CD14-positive monocyte (primary cell): ENCODE results near the gene SLIT1. TPM values are rescaled to one million over a fixed set of nuclear protein-coding genes. Genes with fewer than 3 reads are reported as not detected.

ENCODE experiments used
- DNase-seq, 3 donors: peaks; one replicate each; pipeline ENCODE4 v3.0.0-alpha.2; 2011 to 2022
- H2AFZ ChIP-seq: 2 replicates; pipeline ENCODE4 v1.6.0; 2012; ENCODE audit warnings: mild to moderate bottlenecking, low read depth, low read length, inconsistent platforms; ENCODE audit not compliant: insufficient read depth, poor library complexity, severe bottlenecking
- H3K27ac ChIP-seq, 2 donors: 1 replicate in 1 of 2; 2 replicates in 1 of 2; pipeline ENCODE4 v1.5.1; 2012 to 2013; ENCODE audit warnings: low read length in 2 of 2, control low read depth in 1 of 2, inconsistent platforms in 1 of 2, low read depth in 1 of 2, mild to moderate bottlenecking in 1 of 2
- H3K27me3 ChIP-seq, 2 donors: one replicate each; pipeline versions ENCODE4 v1.6.0 to v1.6.1; 2011 to 2013; ENCODE audit warnings: low read length in 2 of 2; ENCODE audit not compliant: control insufficient read depth in 2 of 2, insufficient read depth in 2 of 2
- H3K36me3 ChIP-seq, 2 donors: replicated peaks in 1 of 2; 1 replicate in 1 of 2; 2 replicates in 1 of 2; pipeline versions ENCODE4 v1.5.1 to v1.6.1; 2012 to 2013; ENCODE audit warnings: low read length in 2 of 2, control low read depth in 1 of 2, inconsistent platforms in 1 of 2, mild to moderate bottlenecking in 1 of 2; ENCODE audit not compliant: insufficient read depth in 2 of 2, control insufficient read depth in 1 of 2
- H3K4me1 ChIP-seq, 2 donors: 1 replicate in 1 of 2; 2 replicates in 1 of 2; pipeline versions ENCODE4 v1.5.1 to v1.6.1; 2012 to 2013; ENCODE audit warnings: low read length in 2 of 2, control low read depth in 1 of 2, inconsistent platforms in 1 of 2, mild to moderate bottlenecking in 1 of 2, moderate library complexity in 1 of 2; ENCODE audit not compliant: insufficient read depth in 2 of 2, control insufficient read depth in 1 of 2
- H3K4me2 ChIP-seq: replicated peaks from 2 replicates; pipeline ENCODE3; 2012; ENCODE audit warnings: low read length, moderate library complexity, mild to moderate bottlenecking; ENCODE audit not compliant: poor library complexity, severe bottlenecking; ENCODE audit errors: extremely low read depth
- H3K4me3 ChIP-seq, 3 experiments: fragments of 200-600 bp in 1 of 3; sonication (generic) in 1 of 3; replicated peaks in 1 of 3; 1 replicate in 2 of 3; 2 replicates in 1 of 3; pipeline ENCODE4 v1.5.1; 2011 to 2013; ENCODE audit warnings: low read length in 3 of 3, mild to moderate bottlenecking in 3 of 3, control low read depth in 2 of 3, low read depth in 2 of 3, inconsistent platforms in 1 of 3, moderate library complexity in 1 of 3
- H3K79me2 ChIP-seq: 2 replicates; pipeline ENCODE4 v1.6.0; 2012; ENCODE audit warnings: mild to moderate bottlenecking, control low read depth, inconsistent platforms, low read length, moderate library complexity; ENCODE audit not compliant: insufficient read depth
- H3K9ac ChIP-seq: 2 replicates; pipeline ENCODE4 v1.6.0; 2017; ENCODE audit warnings: low read length, mild to moderate bottlenecking; ENCODE audit not compliant: insufficient read depth, poor library complexity, severe bottlenecking
- H3K9me3 ChIP-seq, 2 donors: replicated peaks in 1 of 2; 1 replicate in 1 of 2; 2 replicates in 1 of 2; pipeline versions ENCODE4 v1.5.1 to v1.6.1; 2012 to 2013; ENCODE audit warnings: low read length in 2 of 2, control low read depth in 1 of 2; ENCODE audit not compliant: control insufficient read depth in 1 of 2, insufficient read depth in 1 of 2
- H4K20me1 ChIP-seq: 2 replicates; pipeline ENCODE4 v1.6.0; 2012; ENCODE audit warnings: mild to moderate bottlenecking, low read length, control low read depth, moderate library complexity; ENCODE audit not compliant: insufficient read depth
- H3K27ac Mint-ChIP-seq, 7 donors: one replicate each; pipeline ENCODE4 v1.8.0; 2020; ENCODE audit warnings: mild to moderate bottlenecking in 7 of 7, mixed read lengths in 7 of 7, moderate library complexity in 6 of 7, inconsistent platforms in 2 of 7
- H3K27me3 Mint-ChIP-seq, 3 donors: one replicate each; pipeline ENCODE4 v1.8.0; 2021 to 2022; ENCODE audit warnings: low read depth in 3 of 3, mild to moderate bottlenecking in 3 of 3, mixed read lengths in 3 of 3, moderate library complexity in 3 of 3, inconsistent platforms in 1 of 3
- H3K36me3 Mint-ChIP-seq, 2 donors: one replicate each; pipeline ENCODE4 v1.8.0; 2020; ENCODE audit warnings: mixed read lengths in 2 of 2, inconsistent platforms in 1 of 2, mild to moderate bottlenecking in 1 of 2
- H3K4me1 Mint-ChIP-seq: one replicate; pipeline ENCODE4 v1.8.0; 2020; ENCODE audit warnings: mild to moderate bottlenecking, mixed read lengths
- H3K4me3 Mint-ChIP-seq, 2 donors: one replicate each; pipeline ENCODE4 v1.8.0; 2020; ENCODE audit warnings: mild to moderate bottlenecking in 2 of 2, mixed read lengths in 2 of 2, moderate library complexity in 1 of 2
- H3K9me3 Mint-ChIP-seq, 7 donors: one replicate each; pipeline ENCODE4 v1.8.0; 2020 to 2022; ENCODE audit warnings: mixed read lengths in 7 of 7, mild to moderate bottlenecking in 6 of 7, moderate library complexity in 6 of 7, inconsistent platforms in 2 of 7
- CTCF ChIP-seq: fragments of 200-600 bp; IDR thresholded peaks from one replicate; pipeline ENCODE4 v1.8.0; 2022; ENCODE audit warnings: antibody characterized with exemption, mild to moderate bottlenecking
- WGBS: methylation state at CpG from one replicate; pipeline ENCODE4 v1.1.5; 2013; ENCODE audit warnings: missing lambda C conversion rate; ENCODE audit not compliant: insufficient coverage; 5-methylcytosine and 5-hydroxymethylcytosine counted together
- intact Hi-C, 2 donors: fragments of 100-400 bp; cut with micrococcal nuclease; formaldehyde crosslinking; loops; one replicate each; pipeline versions ENCODE4 v1.15.0 to v1.15.1; 2023
- polyA plus RNA-seq, 3 donors: library from polyadenylated mRNA; depleted of rRNA in 1 of 3; unstranded in 2 of 3; stranded (reverse) in 1 of 3; fragments of 300-500 nt in 2 of 3; fragments of >200 nt in 1 of 3; fragmentation: Illumina TruSeq in 2 of 3; gene quantifications; 1 replicate in 2 of 3; 2 replicates in 1 of 3; pipeline ENCODE4 v1.2.3, GENCODE V29; 2012 to 2021

The SLIT1 gene
- polyA plus RNA-seq, 3 donors = 0.05 to 0.81 (median 0.16) TPM

GRCh38 chr10:97032624-97033023 is 153.1 kb downstream of the SLIT1 start:
- Mint-ChIP-seq H3K36me3 (no peaks in the 10 kb centered on the region), H3K27me3 (peaks cover 3 to 6% (median 6%) of the 10 kb centered on the region in 3 donors), H3K27ac (no peak overlapping the region), H3K9me3 (no peaks in the 10 kb centered on the region), H3K4me3 (no peak overlapping the region), H3K4me1 (peaks cover 10% of the 10 kb centered on the region)
- WGBS = 100% methylated on average over 2 of the region's 7 CpGs
- Histone ChIP-seq H3K79me2 (no peaks in the 10 kb centered on the region), H3K4me1 (peaks cover 5 to 6% of the 10 kb centered on the region in 2 donors), H3K4me2 (no peak overlapping the region), H3K36me3 (no peaks in the 10 kb centered on the region), H3K27ac (no peak overlapping the region), H3K9me3 (no peaks in the 10 kb centered on the region), H3K4me3 (no peak overlapping the region), H2AFZ (no peak overlapping the region), H3K9ac (no peak overlapping the region), H4K20me1 (no peaks in the 10 kb centered on the region), H3K27me3 (no peaks in the 10 kb centered on the region)
- no peak for TF ChIP-seq CTCF
- DNase-seq = no peak
- intact Hi-C loops = no loop called here

GRCh38 chr10:97031459-97031858 is 154.3 kb downstream of the SLIT1 start:
- Histone ChIP-seq H3K4me1 (no peaks in the 10 kb centered on the region), H3K79me2 (no peaks in the 10 kb centered on the region), H3K27me3 (no peaks in the 10 kb centered on the region), H3K36me3 (no peaks in the 10 kb centered on the region), H3K4me3 (no peak overlapping the region), H2AFZ (no peak overlapping the region), H3K9ac (no peak overlapping the region), H3K27ac (no peak overlapping the region), H4K20me1 (no peaks in the 10 kb centered on the region), H3K4me2 (no peak overlapping the region), H3K9me3 (no peaks in the 10 kb centered on the region)
- H3K9me3 Mint-ChIP-seq = no peaks in the 10 kb centered on the region
- WGBS = 93% methylated on average over 9 of the region's 11 CpGs
- H3K4me3 Mint-ChIP-seq = no peak overlapping the region
- H3K4me1 Mint-ChIP-seq = no peaks in the 10 kb centered on the region
- no peak for DNase-seq
- no peak for TF ChIP-seq CTCF
- H3K36me3 Mint-ChIP-seq = no peaks in the 10 kb centered on the region
- intact Hi-C loops = no loop called here
- H3K27me3 Mint-ChIP-seq = peaks cover 3 to 7% (median 4%) of the 10 kb centered on the region in 3 donors
- peak overlapping the region in 2 of 7 donors; percentile 37 to 63 for H3K27ac Mint-ChIP-seq
